Measurements from ENCODE around the gene TCEAL4.

Gene TCEAL4

DNA sequence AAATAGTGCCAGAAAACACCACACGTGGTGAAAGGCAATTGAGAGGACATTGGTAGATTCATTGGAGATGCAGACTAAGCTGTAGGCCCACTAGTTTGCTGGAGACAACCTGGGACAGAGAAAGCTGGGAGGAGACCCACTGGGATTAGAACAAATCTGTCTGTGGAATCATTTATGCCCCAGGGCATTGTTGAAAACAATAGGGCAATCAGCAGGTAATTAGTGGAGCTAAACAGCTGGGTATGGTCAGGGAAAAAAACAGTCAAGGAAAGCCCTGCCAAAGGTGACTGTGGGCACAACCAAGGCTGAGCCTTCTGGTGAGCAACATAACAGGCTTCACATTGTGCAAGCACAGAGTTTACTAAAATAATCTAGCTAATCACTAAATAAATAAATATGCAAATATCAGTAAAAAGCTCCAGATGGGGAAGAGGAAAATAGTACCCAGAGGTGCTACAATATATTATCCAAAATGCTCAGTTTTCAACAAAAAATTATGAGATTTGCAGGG is 31.4 kb downstream of the TCEAL4 start:
- no peaks in the 10 kb centered on the region for H3K4me1 ChIP-seq (ENCODE audit: control insufficient read depth in 2 of 2, insufficient read depth in 2 of 2, low read length in 2 of 2)
- H3K36me3 ChIP-seq (ENCODE audit: control insufficient read depth in 2 of 2, insufficient read depth in 2 of 2, low read length in 2 of 2) = no peaks in the 10 kb centered on the region
- no peak overlapping the region for H3K9ac ChIP-seq (ENCODE audit: low read depth in 1 of 2, low read length in 2 of 2)
- H3K27ac ChIP-seq (ENCODE audit: low read depth in 2 of 2, low read length in 2 of 2) = no peak overlapping the region
- H3K9me3 ChIP-seq (ENCODE audit: control insufficient read depth in 2 of 2, low read length in 2 of 2) = no peaks in the 10 kb centered on the region
- H3K27me3 ChIP-seq (ENCODE audit: control insufficient read depth in 2 of 2, insufficient read depth in 2 of 2, low read length in 2 of 2) = no peaks in the 10 kb centered on the region
- no peak overlapping the region for H3K4me3 ChIP-seq (ENCODE audit: low read length in 2 of 2)

DNA sequence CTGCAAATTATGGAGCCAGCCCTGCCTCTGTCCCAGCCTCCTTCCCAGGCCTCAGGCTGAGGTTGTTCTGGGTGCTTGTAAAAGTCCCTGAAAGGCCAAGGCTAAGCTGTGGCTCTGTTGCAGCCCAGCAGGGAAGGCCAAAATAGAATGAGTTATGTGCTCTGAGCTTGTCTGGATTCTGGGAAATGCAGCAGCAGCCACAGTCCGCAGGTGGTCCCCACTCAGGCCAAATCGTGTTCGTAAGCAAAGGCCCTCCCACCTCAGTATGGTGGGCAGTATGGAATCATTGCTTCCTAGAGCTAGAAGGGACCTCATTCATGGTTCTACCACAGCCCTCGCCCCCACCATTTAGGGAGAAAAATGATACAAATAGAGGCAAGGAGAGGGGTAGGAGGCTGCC is 38.8 kb downstream of the TCEAL4 start:
- H3K9ac ChIP-seq (ENCODE audit: low read depth in 1 of 2, low read length in 2 of 2) = no peak overlapping the region
- H3K4me3 ChIP-seq (ENCODE audit: low read length in 2 of 2) = no peak overlapping the region
- H3K27me3 ChIP-seq (ENCODE audit: control insufficient read depth in 2 of 2, insufficient read depth in 2 of 2, low read length in 2 of 2) = peaks cover 2 to 4% of the 10 kb centered on the region in 2 donors
- H3K9me3 ChIP-seq (ENCODE audit: control insufficient read depth in 2 of 2, low read length in 2 of 2) = no peaks in the 10 kb centered on the region
- no peak overlapping the region for H3K27ac ChIP-seq (ENCODE audit: low read depth in 2 of 2, low read length in 2 of 2)
- H3K4me1 ChIP-seq (ENCODE audit: control insufficient read depth in 2 of 2, insufficient read depth in 2 of 2, low read length in 2 of 2) = peaks cover 2 to 7% of the 10 kb centered on the region in 2 donors
- no peaks in the 10 kb centered on the region for H3K36me3 ChIP-seq (ENCODE audit: control insufficient read depth in 2 of 2, insufficient read depth in 2 of 2, low read length in 2 of 2)

DNA sequence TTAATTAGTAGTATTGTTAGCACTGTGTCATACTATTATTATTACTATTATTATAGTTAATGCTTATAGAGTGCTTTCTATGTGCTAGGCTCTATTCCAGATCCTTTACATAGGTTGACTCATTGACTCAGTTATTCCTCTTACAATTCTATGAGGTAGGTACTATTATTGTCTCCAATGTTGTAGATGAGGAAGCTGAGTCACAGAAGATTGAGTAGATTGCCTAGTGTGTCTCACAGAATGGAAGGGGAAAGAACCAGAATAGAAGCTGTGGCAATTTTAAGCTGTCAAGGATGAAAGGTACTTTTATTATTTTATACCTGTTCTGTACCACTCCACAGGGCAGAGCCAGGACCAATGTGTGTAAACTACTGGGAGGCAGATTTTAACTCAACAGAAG is 41.5 kb downstream of the TCEAL4 start:
- Histone ChIP-seq H3K9me3 (ENCODE audit: control insufficient read depth in 2 of 2, low read length in 2 of 2) (no peaks in the 10 kb centered on the region), H3K9ac (ENCODE audit: low read depth in 1 of 2, low read length in 2 of 2) (no peak overlapping the region), H3K36me3 (ENCODE audit: control insufficient read depth in 2 of 2, insufficient read depth in 2 of 2, low read length in 2 of 2) (no peaks in the 10 kb centered on the region), H3K27me3 (ENCODE audit: control insufficient read depth in 2 of 2, insufficient read depth in 2 of 2, low read length in 2 of 2) (peaks cover 2 to 4% of the 10 kb centered on the region in 2 donors), H3K4me3 (ENCODE audit: low read length in 2 of 2) (no peak overlapping the region), H3K27ac (ENCODE audit: low read depth in 2 of 2, low read length in 2 of 2) (no peak overlapping the region), H3K4me1 (ENCODE audit: control insufficient read depth in 2 of 2, insufficient read depth in 2 of 2, low read length in 2 of 2) (peaks cover 2 to 7% of the 10 kb centered on the region in 2 donors)

DNA sequence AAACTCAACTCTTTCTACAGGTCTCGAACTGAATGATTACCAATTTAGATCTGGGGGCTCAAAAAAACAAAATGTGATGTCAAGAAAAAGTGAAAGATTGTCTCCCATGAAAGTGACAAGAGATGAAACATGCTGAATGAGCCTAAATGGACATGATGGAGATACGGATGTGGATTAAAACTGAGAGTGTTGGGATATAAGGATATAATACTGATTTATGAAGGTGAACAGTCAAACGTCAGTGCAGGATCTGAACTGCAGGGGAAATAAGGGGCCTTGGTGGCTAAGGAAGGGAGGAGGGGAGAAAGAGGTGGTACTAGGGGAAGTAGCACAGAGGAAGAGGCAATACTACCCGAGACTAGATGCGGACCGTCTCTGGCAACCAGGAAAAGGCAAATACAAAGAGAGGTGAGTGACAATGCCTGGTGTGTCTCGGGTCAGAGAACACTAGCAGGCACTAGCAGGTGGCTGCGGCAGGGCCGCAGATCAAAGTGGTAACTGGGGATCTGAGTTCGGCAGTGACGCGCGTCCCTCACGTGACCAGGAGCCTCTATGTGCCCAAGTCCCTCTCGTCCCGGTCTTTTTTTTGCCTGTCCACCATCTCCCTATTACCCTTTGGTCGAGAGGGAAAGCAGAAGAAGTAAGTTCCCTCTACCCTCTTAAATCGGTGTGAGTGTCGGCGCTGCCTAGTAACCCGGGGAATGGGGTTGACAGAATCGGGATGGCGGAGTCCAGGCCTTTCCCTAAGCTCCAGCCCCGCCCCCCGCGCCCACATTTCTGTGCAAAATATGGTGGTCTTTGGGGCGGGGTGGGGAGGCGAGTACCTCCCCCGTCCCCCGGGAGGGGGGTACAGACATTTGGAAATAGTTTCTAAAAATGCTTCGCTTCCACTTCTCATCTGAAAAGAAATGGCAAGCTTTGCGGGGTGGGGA is 43.3 kb downstream of the TCEAL4 start, which contains the start of gene TCEAL1:
Gene TCEAL1, plus strand, starts transcription at position 590 of the 932 bp plus-strand sequence. CDS start 942 bp downstream, outside the sequence.
- Histone ChIP-seq H3K4me3 (ENCODE audit: low read length in 2 of 2) (peak within 1 kb of the TSS; percentile 73 to 85), H3K4me1 (ENCODE audit: control insufficient read depth in 2 of 2, insufficient read depth in 2 of 2, low read length in 2 of 2) (peaks cover 2 to 7% of the 10 kb centered on the region in 2 donors), H3K9ac (ENCODE audit: low read depth in 1 of 2, low read length in 2 of 2) (peak within 1 kb of the TSS; percentile 67 to 80), H3K27ac (ENCODE audit: low read depth in 2 of 2, low read length in 2 of 2) (peak within 1 kb of the TSS; percentile 82 to 86), H3K36me3 (ENCODE audit: control insufficient read depth in 2 of 2, insufficient read depth in 2 of 2, low read length in 2 of 2) (no peaks in the 10 kb centered on the region), H3K27me3 (ENCODE audit: control insufficient read depth in 2 of 2, insufficient read depth in 2 of 2, low read length in 2 of 2) (peaks cover 2 to 4% of the 10 kb centered on the region in 2 donors), H3K9me3 (ENCODE audit: control insufficient read depth in 2 of 2, low read length in 2 of 2) (no peaks in the 10 kb centered on the region)

DNA sequence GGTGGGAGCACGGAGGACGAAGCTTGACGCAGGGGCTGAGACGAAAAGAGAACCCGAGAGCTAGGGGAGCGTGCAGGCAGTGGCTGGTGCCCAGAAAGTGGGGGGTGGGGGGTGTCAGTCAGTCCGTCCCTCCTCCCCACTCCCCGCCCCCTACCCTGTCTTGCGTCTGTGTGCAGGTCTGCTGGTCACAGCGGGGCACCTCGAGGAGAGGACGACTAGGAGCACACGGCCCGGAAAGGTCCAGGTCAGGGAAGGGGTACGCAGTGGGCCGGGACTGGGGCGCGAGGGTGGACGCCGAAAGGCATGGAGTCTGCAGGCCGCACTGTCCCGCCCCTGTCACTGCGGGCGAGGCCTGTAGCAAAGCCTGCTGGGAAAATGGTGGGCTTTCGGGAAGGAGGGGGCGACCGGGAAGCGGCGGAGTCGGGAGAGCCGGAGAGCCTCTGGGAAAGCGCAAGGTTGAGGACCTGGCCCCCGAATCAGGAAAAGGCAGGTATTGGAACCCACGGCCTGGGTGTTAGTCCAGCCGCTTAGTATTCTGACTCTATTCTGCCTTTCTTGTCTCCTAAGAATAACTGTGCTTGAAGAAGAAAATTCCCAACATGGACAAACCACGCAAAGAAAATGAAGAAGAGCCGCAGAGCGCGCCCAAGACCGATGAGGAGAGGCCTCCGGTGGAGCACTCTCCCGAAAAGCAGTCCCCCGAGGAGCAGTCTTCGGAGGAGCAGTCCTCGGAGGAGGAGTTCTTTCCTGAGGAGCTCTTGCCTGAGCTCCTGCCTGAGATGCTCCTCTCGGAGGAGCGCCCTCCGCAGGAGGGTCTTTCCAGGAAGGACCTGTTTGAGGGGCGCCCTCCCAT is 44.2 kb downstream of the TCEAL4 start:
- peaks cover 2 to 4% of the 10 kb centered on the region in 2 donors for H3K27me3 ChIP-seq (ENCODE audit: control insufficient read depth in 2 of 2, insufficient read depth in 2 of 2, low read length in 2 of 2)
- H3K9ac ChIP-seq (ENCODE audit: low read depth in 1 of 2, low read length in 2 of 2) = peak overlapping the region; percentile 67 to 80
- H3K4me3 ChIP-seq (ENCODE audit: low read length in 2 of 2) = peak overlapping the region; percentile 73 to 85
- peak overlapping the region; percentile 82 to 86 for H3K27ac ChIP-seq (ENCODE audit: low read depth in 2 of 2, low read length in 2 of 2)
- H3K4me1 ChIP-seq (ENCODE audit: control insufficient read depth in 2 of 2, insufficient read depth in 2 of 2, low read length in 2 of 2) = peaks cover 2 to 7% of the 10 kb centered on the region in 2 donors
- H3K9me3 ChIP-seq (ENCODE audit: control insufficient read depth in 2 of 2, low read length in 2 of 2) = no peaks in the 10 kb centered on the region
- H3K36me3 ChIP-seq (ENCODE audit: control insufficient read depth in 2 of 2, insufficient read depth in 2 of 2, low read length in 2 of 2) = no peaks in the 10 kb centered on the region

GRCh38 chrX:103630171-103630511 is 44.8 kb downstream of the TCEAL4 start:
- H3K9me3 ChIP-seq (ENCODE audit: control insufficient read depth in 2 of 2, low read length in 2 of 2) = no peaks in the 10 kb centered on the region
- H3K27me3 ChIP-seq (ENCODE audit: control insufficient read depth in 2 of 2, insufficient read depth in 2 of 2, low read length in 2 of 2) = peaks cover 2 to 4% of the 10 kb centered on the region in 2 donors
- H3K9ac ChIP-seq (ENCODE audit: low read depth in 1 of 2, low read length in 2 of 2) = peak overlapping the region; percentile 67 to 80
- peak overlapping the region; percentile 82 to 86 for H3K27ac ChIP-seq (ENCODE audit: low read depth in 2 of 2, low read length in 2 of 2)
- peaks cover 2 to 5% of the 10 kb centered on the region in 2 donors for H3K4me1 ChIP-seq (ENCODE audit: control insufficient read depth in 2 of 2, insufficient read depth in 2 of 2, low read length in 2 of 2)
- peak overlapping the region; percentile 73 to 85 for H3K4me3 ChIP-seq (ENCODE audit: low read length in 2 of 2)
- H3K36me3 ChIP-seq (ENCODE audit: control insufficient read depth in 2 of 2, insufficient read depth in 2 of 2, low read length in 2 of 2) = no peaks in the 10 kb centered on the region

- peaks cover 2 to 4% of the 10 kb centered on the region in 2 donors for H3K27me3 ChIP-seq (ENCODE audit: control insufficient read depth in 2 of 2, insufficient read depth in 2 of 2, low read length in 2 of 2)
- H3K36me3 ChIP-seq (ENCODE audit: control insufficient read depth in 2 of 2, insufficient read depth in 2 of 2, low read length in 2 of 2) = no peaks in the 10 kb centered on the region
- peaks cover 2 to 3% of the 10 kb centered on the region in 2 donors for H3K4me1 ChIP-seq (ENCODE audit: control insufficient read depth in 2 of 2, insufficient read depth in 2 of 2, low read length in 2 of 2)
- no peaks in the 10 kb centered on the region for H3K9me3 ChIP-seq (ENCODE audit: control insufficient read depth in 2 of 2, low read length in 2 of 2)
- H3K27ac ChIP-seq (ENCODE audit: low read depth in 2 of 2, low read length in 2 of 2) = no peak overlapping the region
- no peak overlapping the region for H3K4me3 ChIP-seq (ENCODE audit: low read length in 2 of 2)
- no peak overlapping the region for H3K9ac ChIP-seq (ENCODE audit: low read depth in 1 of 2, low read length in 2 of 2)
These were observed 45.8 kb downstream of the TCEAL4 start for GRCh38 chrX:103631145-103631544.

DNA sequence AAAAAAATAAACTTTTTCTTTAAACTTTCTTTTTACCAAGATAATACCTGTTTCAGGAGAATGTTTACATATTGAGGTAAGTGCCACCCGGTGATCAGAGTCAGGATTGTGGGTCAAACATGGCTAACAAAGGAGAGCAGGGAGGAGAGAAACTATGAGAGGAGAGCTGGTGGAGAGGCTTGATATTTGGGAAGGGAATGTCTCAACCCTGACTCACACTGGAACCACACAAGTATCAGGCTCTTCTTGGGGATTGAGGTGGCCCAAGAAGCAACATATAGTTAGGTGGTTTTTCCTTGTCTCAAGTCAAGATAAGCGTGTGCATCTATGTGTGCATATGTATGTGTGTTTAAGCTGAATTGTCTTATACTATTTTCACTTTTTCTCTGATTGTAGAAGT is 50.1 kb downstream of the TCEAL4 start:
- Histone ChIP-seq H3K27me3 (ENCODE audit: control insufficient read depth in 2 of 2, insufficient read depth in 2 of 2, low read length in 2 of 2) (no peaks in the 10 kb centered on the region), H3K4me1 (ENCODE audit: control insufficient read depth in 2 of 2, insufficient read depth in 2 of 2, low read length in 2 of 2) (no peaks in the 10 kb centered on the region), H3K4me3 (ENCODE audit: low read length in 2 of 2) (no peak overlapping the region), H3K9me3 (ENCODE audit: control insufficient read depth in 2 of 2, low read length in 2 of 2) (no peaks in the 10 kb centered on the region), H3K27ac (ENCODE audit: low read depth in 2 of 2, low read length in 2 of 2) (no peak overlapping the region), H3K9ac (ENCODE audit: low read depth in 1 of 2, low read length in 2 of 2) (no peak overlapping the region), H3K36me3 (ENCODE audit: control insufficient read depth in 2 of 2, insufficient read depth in 2 of 2, low read length in 2 of 2) (no peaks in the 10 kb centered on the region)

Measured in mucosa of rectum (tissue), 2 donors.